IPS-11a (cell line): ENCODE measurements around the gene ETS1.

Source experiments
- H3K4me3 ChIP-seq: one replicate; pipeline ENCODE4 v1.5.1; 2013; ENCODE audit warnings: low read depth, low read length, control low read depth

ETS1 gene

GRCh38 chr11:128619007-128619406, 31.6 kb upstream of the ETS1 start:
- H3K4me3 ChIP-seq: no peak overlapping the region

- no peak overlapping the region for H3K4me3 ChIP-seq
Measured at GRCh38 chr11:128618603-128619002, 31.2 kb upstream of the ETS1 start.

- no peak overlapping the region for H3K4me3 ChIP-seq
Measured at GRCh38 chr11:128616161-128616560, 28.8 kb upstream of the ETS1 start.

- no peak overlapping the region for H3K4me3 ChIP-seq
Measured at GRCh38 chr11:128615612-128616011, 28.3 kb upstream of the ETS1 start.

GRCh38 chr11:128615076-128615475, 27.7 kb upstream of the ETS1 start:
- H3K4me3 ChIP-seq: no peak overlapping the region

- H3K4me3 ChIP-seq: no peak overlapping the region
Measured at GRCh38 chr11:128614026-128614425, 26.7 kb upstream of the ETS1 start.

GRCh38 chr11:128613300-128613995, 26.1 kb upstream of the ETS1 start:
- no peak overlapping the region for H3K4me3 ChIP-seq

- no peak overlapping the region for H3K4me3 ChIP-seq
Measured at GRCh38 chr11:128610721-128611617, 23.6 kb upstream of the ETS1 start.

- no peak overlapping the region for H3K4me3 ChIP-seq
Measured at GRCh38 chr11:128609785-128610184, 22.4 kb upstream of the ETS1 start.

- no peak overlapping the region for H3K4me3 ChIP-seq
Measured at GRCh38 chr11:128608746-128609407, 21.5 kb upstream of the ETS1 start.

- no peak overlapping the region for H3K4me3 ChIP-seq
Measured at GRCh38 chr11:128607819-128608218, 20.5 kb upstream of the ETS1 start.

GRCh38 chr11:128604723-128605122, 17.4 kb upstream of the ETS1 start:
- H3K4me3 ChIP-seq: no peak overlapping the region

- H3K4me3 ChIP-seq: no peak overlapping the region
Measured at GRCh38 chr11:128603752-128604414, 16.5 kb upstream of the ETS1 start.

- H3K4me3 ChIP-seq: no peak overlapping the region
Measured at GRCh38 chr11:128603003-128603696, 15.8 kb upstream of the ETS1 start.

GRCh38 chr11:128599729-128600128, 12.4 kb upstream of the ETS1 start:
- no peak overlapping the region for H3K4me3 ChIP-seq

- no peak overlapping the region for H3K4me3 ChIP-seq
Measured at GRCh38 chr11:128598506-128599150, 11.3 kb upstream of the ETS1 start.

- H3K4me3 ChIP-seq: no peak overlapping the region
Measured at GRCh38 chr11:128598096-128598495, 10.7 kb upstream of the ETS1 start.

GRCh38 chr11:128597209-128597608, 9.9 kb upstream of the ETS1 start:
- H3K4me3 ChIP-seq: no peak overlapping the region

GRCh38 chr11:128596250-128596649, 8.9 kb upstream of the ETS1 start:
- H3K4me3 ChIP-seq: no peak overlapping the region

GRCh38 chr11:128595775-128596174, 8.4 kb upstream of the ETS1 start:
- no peak overlapping the region for H3K4me3 ChIP-seq
